ENCODE measurements around the gene ACKR3. TPM values are rescaled to one million over a fixed set of nuclear protein-coding genes. Genes with fewer than 3 reads are reported as not detected.

Gene ACKR3
- polyA plus RNA-seq, 2 of the 4 experiments (the other 2 are of a cell fraction), result 21.3 to 33.2 TPM

DNA sequence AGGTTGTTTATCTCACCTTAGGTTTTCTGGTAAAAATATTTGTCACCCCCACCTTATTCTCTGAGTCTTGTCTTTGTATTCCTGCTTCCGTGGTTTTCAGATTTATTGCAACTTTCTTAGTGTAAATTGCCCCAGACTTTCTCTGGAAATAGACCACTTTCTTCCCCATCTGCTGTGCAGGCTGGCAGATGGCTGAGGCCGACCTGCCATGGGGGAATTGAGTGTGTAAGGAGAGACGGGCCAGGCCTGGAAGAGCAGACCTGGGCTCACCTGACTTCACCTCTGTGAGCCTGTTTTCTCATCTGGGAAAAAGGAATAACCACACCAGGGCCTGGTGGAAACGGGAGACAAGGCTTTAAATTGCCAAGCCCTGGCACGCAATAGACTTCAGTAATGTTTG, 44.9 kb downstream of the ACKR3 start:
- POLR2A ChIA-PET, result no interaction called here
- no peak for FAIRE-seq
- H3K4me2 ChIP-seq, result no peak overlapping the region

DNA sequence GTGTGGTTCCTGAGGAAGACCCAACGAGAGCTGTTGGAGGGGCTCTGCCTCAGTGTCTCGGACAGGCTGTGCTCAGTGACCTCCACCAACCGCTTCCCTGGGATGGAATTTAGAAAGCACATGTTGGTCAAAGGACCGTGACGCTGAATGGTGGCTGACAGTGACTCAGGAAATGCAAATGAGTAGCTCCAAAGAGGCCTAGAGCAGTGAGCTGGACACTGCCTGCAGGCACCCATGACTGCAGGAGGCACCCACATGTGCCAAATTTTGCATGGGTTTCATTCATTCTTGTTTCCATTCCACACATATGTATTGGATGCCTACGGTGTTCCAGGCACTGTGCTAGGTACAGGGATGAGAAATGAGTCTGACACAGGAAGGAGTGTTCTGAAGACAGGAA, 46.4 kb downstream of the ACKR3 start:
- Histone ChIP-seq H3K27ac (no peak overlapping the region), H3K4me3 (no peak overlapping the region), H3K9me3 (no peaks in the 10 kb centered on the region), H3K4me2 (no peak overlapping the region), H3K4me1 (no peaks in the 10 kb centered on the region)
- DNase-seq (ENCODE audit: low read depth in 1 of 2, low spot score in 1 of 2), result no peak
- WGBS (ENCODE audit: missing lambda C conversion rate), result 45% methylated on average over 6 of the region's 6 CpGs
- no peak for TF ChIP-seq CHD2 (IDR thresholded peaks at IDR 0.05; ENCODE audit: low read length, partially characterized antibody)
- no peak for TF ChIP-seq MAFK (IDR thresholded peaks at IDR 0.05; ENCODE audit: partially characterized antibody)
- TF ChIP-seq JUNB (IDR thresholded peaks at IDR 0.05), result no peak
- TF ChIP-seq, protein P1, sequence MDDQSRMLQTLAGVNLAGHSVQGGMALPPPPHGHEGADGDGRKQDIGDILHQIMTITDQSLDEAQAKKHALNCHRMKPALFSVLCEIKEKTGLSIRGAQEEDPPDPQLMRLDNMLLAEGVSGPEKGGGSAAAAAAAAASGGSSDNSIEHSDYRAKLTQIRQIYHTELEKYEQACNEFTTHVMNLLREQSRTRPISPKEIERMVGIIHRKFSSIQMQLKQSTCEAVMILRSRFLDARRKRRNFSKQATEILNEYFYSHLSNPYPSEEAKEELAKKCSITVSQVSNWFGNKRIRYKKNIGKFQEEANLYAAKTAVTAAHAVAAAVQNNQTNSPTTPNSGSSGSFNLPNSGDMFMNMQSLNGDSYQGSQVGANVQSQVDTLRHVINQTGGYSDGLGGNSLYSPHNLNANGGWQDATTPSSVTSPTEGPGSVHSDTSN (IDR thresholded peaks at IDR 0.05), result no peak
- TF ChIP-seq, protein P2, sequence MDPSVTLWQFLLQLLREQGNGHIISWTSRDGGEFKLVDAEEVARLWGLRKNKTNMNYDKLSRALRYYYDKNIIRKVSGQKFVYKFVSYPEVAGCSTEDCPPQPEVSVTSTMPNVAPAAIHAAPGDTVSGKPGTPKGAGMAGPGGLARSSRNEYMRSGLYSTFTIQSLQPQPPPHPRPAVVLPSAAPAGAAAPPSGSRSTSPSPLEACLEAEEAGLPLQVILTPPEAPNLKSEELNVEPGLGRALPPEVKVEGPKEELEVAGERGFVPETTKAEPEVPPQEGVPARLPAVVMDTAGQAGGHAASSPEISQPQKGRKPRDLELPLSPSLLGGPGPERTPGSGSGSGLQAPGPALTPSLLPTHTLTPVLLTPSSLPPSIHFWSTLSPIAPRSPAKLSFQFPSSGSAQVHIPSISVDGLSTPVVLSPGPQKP (IDR thresholded peaks at IDR 0.05; ENCODE audit: low read depth, low read length), result no peak
- no peak for TF ChIP-seq RNF2 (IDR thresholded peaks at IDR 0.05; ENCODE audit: borderline replicate concordance, low read depth)
- TF ChIP-seq TFCP2L1 (CRISPR knock-in tag; IDR thresholded peaks at IDR 0.05), result no peak
- TF ChIP-seq, protein P3, sequence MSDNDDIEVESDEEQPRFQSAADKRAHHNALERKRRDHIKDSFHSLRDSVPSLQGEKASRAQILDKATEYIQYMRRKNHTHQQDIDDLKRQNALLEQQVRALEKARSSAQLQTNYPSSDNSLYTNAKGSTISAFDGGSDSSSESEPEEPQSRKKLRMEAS (IDR thresholded peaks at IDR 0.05), result no peak
- TF ChIP-seq, protein P4, sequence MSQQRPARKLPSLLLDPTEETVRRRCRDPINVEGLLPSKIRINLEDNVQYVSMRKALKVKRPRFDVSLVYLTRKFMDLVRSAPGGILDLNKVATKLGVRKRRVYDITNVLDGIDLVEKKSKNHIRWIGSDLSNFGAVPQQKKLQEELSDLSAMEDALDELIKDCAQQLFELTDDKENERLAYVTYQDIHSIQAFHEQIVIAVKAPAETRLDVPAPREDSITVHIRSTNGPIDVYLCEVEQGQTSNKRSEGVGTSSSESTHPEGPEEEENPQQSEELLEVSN (IDR thresholded peaks at IDR 0.05; ENCODE audit: borderline replicate concordance, low read depth), result no peak
- no peak for TF ChIP-seq JUN (IDR thresholded peaks at IDR 0.05)
- TF ChIP-seq FOXS1 (CRISPR knock-in tag; IDR thresholded peaks at IDR 0.05), result no peak
- TF ChIP-seq ZC3H11A (IDR thresholded peaks at IDR 0.05), result no peak
- no peak for TF ChIP-seq NFE2L2 (conservative IDR thresholded peaks at IDR 0.05; ENCODE audit: low read length)
- TF ChIP-seq HOXB13 (CRISPR knock-in tag; IDR thresholded peaks at IDR 0.05; ENCODE audit: low read depth), result no peak
- ATAC-seq, result no peak
- CTCF ChIA-PET, result no interaction called here
- POLR2A ChIA-PET, result no interaction called here
- FAIRE-seq, result no peak

More for the DNA sequence above, 44.9 kb downstream of the ACKR3 start:
- WGBS (ENCODE audit: missing lambda C conversion rate), result 35% methylated on average over 5 of the region's 5 CpGs
- H3K4me3 ChIP-seq, result no peak overlapping the region
- H3K4me1 ChIP-seq, result no peaks in the 10 kb centered on the region
- DNase-seq (ENCODE audit: low read depth in 1 of 2, low spot score in 1 of 2) (no peak), ATAC-seq (no peak)
- CTCF ChIA-PET, result no interaction called here
- H3K27ac ChIP-seq, result no peak overlapping the region
- no peaks in the 10 kb centered on the region for H3K9me3 ChIP-seq
- TF ChIP-seq, protein P3 (IDR thresholded peaks at IDR 0.05), result no peak
- TF ChIP-seq NFE2L2 (conservative IDR thresholded peaks at IDR 0.05; ENCODE audit: low read length), result no peak

DNA sequence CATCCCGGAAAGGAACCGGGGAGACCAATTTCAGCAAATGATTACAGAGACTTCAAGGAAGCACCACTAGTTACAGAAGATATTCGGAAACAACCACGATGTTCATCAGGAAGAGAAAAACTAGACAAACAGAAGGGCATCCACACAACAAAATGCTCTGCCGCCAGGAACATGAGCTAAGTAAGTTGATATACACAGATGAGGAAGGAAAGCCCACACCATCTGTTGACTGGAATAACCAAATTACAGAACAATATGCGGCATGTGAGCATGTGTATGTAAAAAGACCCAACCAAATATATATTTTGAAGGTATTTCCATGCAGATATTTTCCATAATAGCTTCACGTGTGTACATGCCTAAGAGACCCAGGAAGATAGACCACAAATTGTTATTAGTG, 47.0 kb downstream of the ACKR3 start:
- ATAC-seq (no peak), FAIRE-seq (no peak), DNase-seq (ENCODE audit: low read depth in 1 of 2, low spot score in 1 of 2) (no peak)
- ChIA-PET CTCF (interaction anchor here (0.5 kb wide), 1 partner anchor 106 kb away, joined by 4 read pairs; no protein-coding TSS in a partner anchor), POLR2A (no interaction called here)
- WGBS (ENCODE audit: missing lambda C conversion rate), result 82% methylated on average over 7 of the region's 7 CpGs
- H3K4me2 ChIP-seq, result no peak overlapping the region
- no peaks in the 10 kb centered on the region for H3K9me3 ChIP-seq
- no peak overlapping the region for H3K4me3 ChIP-seq
- H3K27ac ChIP-seq, result no peak overlapping the region
- H3K4me1 ChIP-seq, result no peaks in the 10 kb centered on the region
- TF ChIP-seq, protein P5, sequence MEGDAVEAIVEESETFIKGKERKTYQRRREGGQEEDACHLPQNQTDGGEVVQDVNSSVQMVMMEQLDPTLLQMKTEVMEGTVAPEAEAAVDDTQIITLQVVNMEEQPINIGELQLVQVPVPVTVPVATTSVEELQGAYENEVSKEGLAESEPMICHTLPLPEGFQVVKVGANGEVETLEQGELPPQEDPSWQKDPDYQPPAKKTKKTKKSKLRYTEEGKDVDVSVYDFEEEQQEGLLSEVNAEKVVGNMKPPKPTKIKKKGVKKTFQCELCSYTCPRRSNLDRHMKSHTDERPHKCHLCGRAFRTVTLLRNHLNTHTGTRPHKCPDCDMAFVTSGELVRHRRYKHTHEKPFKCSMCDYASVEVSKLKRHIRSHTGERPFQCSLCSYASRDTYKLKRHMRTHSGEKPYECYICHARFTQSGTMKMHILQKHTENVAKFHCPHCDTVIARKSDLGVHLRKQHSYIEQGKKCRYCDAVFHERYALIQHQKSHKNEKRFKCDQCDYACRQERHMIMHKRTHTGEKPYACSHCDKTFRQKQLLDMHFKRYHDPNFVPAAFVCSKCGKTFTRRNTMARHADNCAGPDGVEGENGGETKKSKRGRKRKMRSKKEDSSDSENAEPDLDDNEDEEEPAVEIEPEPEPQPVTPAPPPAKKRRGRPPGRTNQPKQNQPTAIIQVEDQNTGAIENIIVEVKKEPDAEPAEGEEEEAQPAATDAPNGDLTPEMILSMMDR (IDR thresholded peaks at IDR 0.05), result no peak
- TF ChIP-seq, protein P6, sequence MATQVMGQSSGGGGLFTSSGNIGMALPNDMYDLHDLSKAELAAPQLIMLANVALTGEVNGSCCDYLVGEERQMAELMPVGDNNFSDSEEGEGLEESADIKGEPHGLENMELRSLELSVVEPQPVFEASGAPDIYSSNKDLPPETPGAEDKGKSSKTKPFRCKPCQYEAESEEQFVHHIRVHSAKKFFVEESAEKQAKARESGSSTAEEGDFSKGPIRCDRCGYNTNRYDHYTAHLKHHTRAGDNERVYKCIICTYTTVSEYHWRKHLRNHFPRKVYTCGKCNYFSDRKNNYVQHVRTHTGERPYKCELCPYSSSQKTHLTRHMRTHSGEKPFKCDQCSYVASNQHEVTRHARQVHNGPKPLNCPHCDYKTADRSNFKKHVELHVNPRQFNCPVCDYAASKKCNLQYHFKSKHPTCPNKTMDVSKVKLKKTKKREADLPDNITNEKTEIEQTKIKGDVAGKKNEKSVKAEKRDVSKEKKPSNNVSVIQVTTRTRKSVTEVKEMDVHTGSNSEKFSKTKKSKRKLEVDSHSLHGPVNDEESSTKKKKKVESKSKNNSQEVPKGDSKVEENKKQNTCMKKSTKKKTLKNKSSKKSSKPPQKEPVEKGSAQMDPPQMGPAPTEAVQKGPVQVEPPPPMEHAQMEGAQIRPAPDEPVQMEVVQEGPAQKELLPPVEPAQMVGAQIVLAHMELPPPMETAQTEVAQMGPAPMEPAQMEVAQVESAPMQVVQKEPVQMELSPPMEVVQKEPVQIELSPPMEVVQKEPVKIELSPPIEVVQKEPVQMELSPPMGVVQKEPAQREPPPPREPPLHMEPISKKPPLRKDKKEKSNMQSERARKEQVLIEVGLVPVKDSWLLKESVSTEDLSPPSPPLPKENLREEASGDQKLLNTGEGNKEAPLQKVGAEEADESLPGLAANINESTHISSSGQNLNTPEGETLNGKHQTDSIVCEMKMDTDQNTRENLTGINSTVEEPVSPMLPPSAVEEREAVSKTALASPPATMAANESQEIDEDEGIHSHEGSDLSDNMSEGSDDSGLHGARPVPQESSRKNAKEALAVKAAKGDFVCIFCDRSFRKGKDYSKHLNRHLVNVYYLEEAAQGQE (IDR thresholded peaks at IDR 0.05), result no peak
- TF ChIP-seq MAZ (IDR thresholded peaks at IDR 0.05; ENCODE audit: borderline replicate concordance, low read depth, low read length) (no peak), POLR2A (IDR thresholded peaks at IDR 0.05; ENCODE audit: low read length) (no peak), KDM5A (IDR thresholded peaks at IDR 0.05) (no peak), CBX2 (IDR thresholded peaks at IDR 0.05; ENCODE audit: borderline replicate concordance, low read depth) (no peak), PHF8 (IDR thresholded peaks at IDR 0.05; ENCODE audit: borderline replicate concordance, low read depth) (no peak), CHD2 (IDR thresholded peaks at IDR 0.05; ENCODE audit: low read length, partially characterized antibody) (no peak), GATA3 (IDR thresholded peaks at IDR 0.05; ENCODE audit: borderline replicate concordance) (no peak)
- TF ChIP-seq, protein P7, sequence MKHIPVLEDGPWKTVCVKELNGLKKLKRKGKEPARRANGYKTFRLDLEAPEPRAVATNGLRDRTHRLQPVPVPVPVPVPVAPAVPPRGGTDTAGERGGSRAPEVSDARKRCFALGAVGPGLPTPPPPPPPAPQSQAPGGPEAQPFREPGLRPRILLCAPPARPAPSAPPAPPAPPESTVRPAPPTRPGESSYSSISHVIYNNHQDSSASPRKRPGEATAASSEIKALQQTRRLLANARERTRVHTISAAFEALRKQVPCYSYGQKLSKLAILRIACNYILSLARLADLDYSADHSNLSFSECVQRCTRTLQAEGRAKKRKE (CRISPR knock-in tag; IDR thresholded peaks at IDR 0.05; ENCODE audit: low read depth), result no peak
- TF ChIP-seq, protein P8, sequence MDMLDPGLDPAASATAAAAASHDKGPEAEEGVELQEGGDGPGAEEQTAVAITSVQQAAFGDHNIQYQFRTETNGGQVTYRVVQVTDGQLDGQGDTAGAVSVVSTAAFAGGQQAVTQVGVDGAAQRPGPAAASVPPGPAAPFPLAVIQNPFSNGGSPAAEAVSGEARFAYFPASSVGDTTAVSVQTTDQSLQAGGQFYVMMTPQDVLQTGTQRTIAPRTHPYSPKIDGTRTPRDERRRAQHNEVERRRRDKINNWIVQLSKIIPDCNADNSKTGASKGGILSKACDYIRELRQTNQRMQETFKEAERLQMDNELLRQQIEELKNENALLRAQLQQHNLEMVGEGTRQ (IDR thresholded peaks at IDR 0.05), result no peak
